BJ (cell line): ENCODE results near the gene ZNF835. TPM values are rescaled to one million over a fixed set of nuclear protein-coding genes. Genes with fewer than 3 reads are reported as not detected.

Experiments used
- CTCF ChIA-PET: fragments of 350-600 bp; formaldehyde crosslinking; extraction: SDS; loops from one replicate; lab custom pipeline; 2021; ENCODE audit warnings: antibody characterized with exemption, inconsistent platforms; lab: Yijun Ruan, JAX
- POLR2A ChIA-PET: fragments of 300-600 bp; sonication (Branson Sonifier 250); formaldehyde crosslinking; extraction: SDS; loops from one replicate; lab custom pipeline; 2021; ENCODE audit warnings: antibody characterized with exemption; lab: Charles Lee
- DNase-seq: peaks from one replicate; pipeline ENCODE4 v3.0.0-alpha.2; 2011; ENCODE audit warnings: low read depth
- H3K27me3 ChIP-seq: 2 replicates; pipeline ENCODE4 v1.6.0; 2011; ENCODE audit warnings: low read length; ENCODE audit not compliant: control insufficient read depth, insufficient read depth
- H3K36me3 ChIP-seq: 2 replicates; pipeline ENCODE4 v1.5.1; 2011; ENCODE audit warnings: low read length; ENCODE audit not compliant: control insufficient read depth, insufficient read depth
- H3K4me3 ChIP-seq: 2 replicates; pipeline ENCODE4 v1.5.1; 2011; ENCODE audit warnings: low read depth, mild to moderate bottlenecking, control low read depth, low read length
- polyA minus RNA-seq: library from RNA; depleted of rRNA, polyadenylated mRNA; stranded (reverse); fragments of >200 nt; gene quantifications from 2 replicates; pipeline ENCODE4 v1.2.3, GENCODE V29; 2011; rRNA and poly(A)+ RNA removed
- polyA plus RNA-seq: library from polyadenylated mRNA; depleted of rRNA; stranded (reverse); fragments of >200 nt; gene quantifications from 2 replicates; pipeline ENCODE4 v1.2.3, GENCODE V29; 2011; rRNA removed
- TF ChIP-seq, protein P1 (sequence below): IDR thresholded peaks from 2 replicates; pipeline ENCODE4 v1.5.1; 2011; ENCODE audit warnings: low read depth, mild to moderate bottlenecking, control low read depth, inconsistent platforms, low read length, moderate library complexity; ENCODE audit not compliant: insufficient read depth

Gene ZNF835
- polyA plus RNA-seq, result not detected in 2 replicates
- not detected in 2 replicates for polyA minus RNA-seq

DNA sequence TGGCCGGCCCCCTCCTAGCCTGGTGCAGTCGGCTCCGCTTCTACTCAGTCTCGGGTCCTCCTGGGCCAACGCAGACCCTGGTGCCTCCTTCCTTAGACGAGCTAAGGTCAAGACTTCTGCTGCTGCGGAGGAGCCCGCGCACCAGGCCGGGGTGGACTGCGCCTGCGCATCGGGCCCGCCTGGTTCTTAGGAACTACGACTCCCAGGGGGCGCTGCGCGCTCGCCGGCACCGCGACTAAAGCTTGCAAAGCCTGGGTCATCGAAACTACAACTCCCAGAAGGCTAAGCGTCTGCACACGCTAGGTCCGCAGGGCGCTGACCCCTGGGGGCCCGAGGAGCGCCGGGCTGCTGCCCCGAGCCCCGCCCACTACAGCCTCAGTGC is at the start of gene ZNF835:
TSS of gene ZNF835 (minus strand) at position 145 of the 382 bp plus-strand sequence. CDS start 6,559 bp downstream, outside the sequence.
- no peak for DNase-seq
- ChIA-PET CTCF (no interaction called here), POLR2A (no interaction called here)
- Histone ChIP-seq H3K27me3 (no peaks in the 10 kb centered on the region), H3K36me3 (no peaks in the 10 kb centered on the region), H3K4me3 (no peak within 1 kb of the TSS)
- TF ChIP-seq, protein P1, sequence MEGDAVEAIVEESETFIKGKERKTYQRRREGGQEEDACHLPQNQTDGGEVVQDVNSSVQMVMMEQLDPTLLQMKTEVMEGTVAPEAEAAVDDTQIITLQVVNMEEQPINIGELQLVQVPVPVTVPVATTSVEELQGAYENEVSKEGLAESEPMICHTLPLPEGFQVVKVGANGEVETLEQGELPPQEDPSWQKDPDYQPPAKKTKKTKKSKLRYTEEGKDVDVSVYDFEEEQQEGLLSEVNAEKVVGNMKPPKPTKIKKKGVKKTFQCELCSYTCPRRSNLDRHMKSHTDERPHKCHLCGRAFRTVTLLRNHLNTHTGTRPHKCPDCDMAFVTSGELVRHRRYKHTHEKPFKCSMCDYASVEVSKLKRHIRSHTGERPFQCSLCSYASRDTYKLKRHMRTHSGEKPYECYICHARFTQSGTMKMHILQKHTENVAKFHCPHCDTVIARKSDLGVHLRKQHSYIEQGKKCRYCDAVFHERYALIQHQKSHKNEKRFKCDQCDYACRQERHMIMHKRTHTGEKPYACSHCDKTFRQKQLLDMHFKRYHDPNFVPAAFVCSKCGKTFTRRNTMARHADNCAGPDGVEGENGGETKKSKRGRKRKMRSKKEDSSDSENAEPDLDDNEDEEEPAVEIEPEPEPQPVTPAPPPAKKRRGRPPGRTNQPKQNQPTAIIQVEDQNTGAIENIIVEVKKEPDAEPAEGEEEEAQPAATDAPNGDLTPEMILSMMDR, result no peak

DNA sequence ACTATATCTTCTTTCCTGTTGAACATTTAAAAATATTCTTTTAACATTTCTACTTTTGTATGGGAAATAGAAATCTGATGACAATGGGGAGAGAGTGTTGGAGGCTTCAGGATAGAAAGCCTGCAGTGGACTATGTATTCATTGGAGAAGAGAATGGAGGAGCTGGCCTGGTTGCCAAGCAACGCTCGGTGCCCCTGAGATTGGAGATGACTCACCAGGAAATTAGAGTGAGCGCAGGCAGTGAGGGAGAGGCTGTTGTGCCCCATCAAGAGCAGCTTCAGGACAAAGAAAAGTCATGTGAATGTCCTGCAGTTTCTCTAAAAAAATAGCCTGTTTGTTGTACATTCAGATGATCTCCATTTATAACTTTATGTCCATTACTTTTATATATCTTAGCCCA is 48.7 kb upstream of the ZNF835 start:
- Histone ChIP-seq H3K36me3 (no peaks in the 10 kb centered on the region), H3K4me3 (no peak overlapping the region), H3K27me3 (no peaks in the 10 kb centered on the region)
- DNase-seq, result no peak
- TF ChIP-seq, protein P1, result no peak
- POLR2A ChIA-PET, result no interaction called here
- CTCF ChIA-PET, result no interaction called here

DNA sequence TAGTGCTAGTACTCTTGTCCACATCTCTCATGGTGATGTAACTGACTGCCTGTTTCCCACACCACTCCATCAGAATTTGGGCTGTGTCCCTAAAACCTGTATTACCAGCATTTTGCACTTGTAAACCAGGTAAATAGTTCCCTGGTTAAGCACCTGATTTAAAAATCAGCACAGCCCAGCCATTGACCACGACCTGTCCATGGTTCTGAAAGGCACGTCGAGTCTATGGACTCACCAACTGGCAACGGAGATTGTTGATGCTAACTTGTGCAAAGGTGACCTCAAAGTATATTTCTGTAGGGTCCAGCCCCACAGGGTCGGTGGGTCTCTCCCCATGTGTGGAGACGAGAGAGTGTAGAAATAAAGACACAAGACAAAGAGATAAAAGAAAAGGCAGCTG is 46.7 kb upstream of the ZNF835 start:
- Histone ChIP-seq H3K4me3 (no peak overlapping the region), H3K36me3 (no peaks in the 10 kb centered on the region), H3K27me3 (no peaks in the 10 kb centered on the region)
- ChIA-PET CTCF (no interaction called here), POLR2A (no interaction called here)
- TF ChIP-seq, protein P1, result no peak
- DNase-seq, result no peak

DNA sequence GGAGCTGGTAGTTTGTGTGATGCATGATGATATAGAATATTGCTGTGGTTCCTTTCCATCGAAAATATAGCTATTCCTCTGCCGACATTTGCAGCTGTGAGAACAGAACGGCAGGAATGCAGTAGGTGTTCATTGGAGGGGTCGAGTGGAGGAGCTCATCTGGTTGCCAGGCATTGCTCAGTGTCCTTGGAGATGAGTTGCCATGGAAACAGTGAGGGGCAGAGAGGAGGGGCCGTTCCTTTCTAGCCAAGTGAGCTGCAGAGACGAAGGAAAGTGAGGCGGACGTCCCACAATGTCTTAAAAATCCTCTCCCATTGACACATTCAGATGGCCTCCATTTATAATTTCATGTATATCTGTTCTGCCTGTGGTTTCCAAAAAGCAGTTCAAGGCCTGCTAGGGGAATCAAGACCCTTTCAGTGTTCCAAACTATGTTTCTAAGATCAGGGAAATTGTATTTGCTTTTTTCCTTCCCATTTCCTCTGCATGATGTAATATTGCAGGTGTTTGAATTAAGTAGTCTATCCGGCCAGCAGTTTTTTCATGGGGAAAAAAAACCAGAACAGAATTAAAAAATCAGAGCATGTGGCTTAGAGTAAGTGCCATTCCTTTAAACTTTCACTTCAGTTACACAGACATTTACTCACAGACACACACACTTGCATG is 41.2 kb upstream of the ZNF835 start:
- H3K27me3 ChIP-seq, result no peaks in the 10 kb centered on the region
- ChIA-PET POLR2A (no interaction called here), CTCF (no interaction called here)

DNA sequence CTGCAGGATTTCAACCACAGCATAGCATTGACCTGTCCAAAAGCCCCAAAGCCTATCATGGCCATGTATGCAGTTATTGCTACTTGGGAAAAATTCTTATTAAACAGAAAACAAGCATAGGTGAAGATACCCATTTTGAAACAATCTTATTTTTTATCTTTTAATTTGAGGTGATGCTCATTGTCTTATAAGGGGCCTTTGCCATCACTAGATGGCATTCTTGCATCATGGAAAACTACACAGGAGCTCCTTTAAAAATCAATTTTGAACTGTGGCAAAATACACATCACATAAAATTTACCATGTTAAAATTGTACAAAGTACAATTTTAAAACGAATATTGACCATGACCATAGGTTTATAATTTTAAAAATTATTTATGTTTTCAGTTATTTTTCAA is 38.9 kb upstream of the ZNF835 start:
- Histone ChIP-seq H3K4me3 (no peak overlapping the region), H3K36me3 (no peaks in the 10 kb centered on the region), H3K27me3 (no peaks in the 10 kb centered on the region)
- TF ChIP-seq, protein P1, result no peak
- POLR2A ChIA-PET, result no interaction called here
- CTCF ChIA-PET, result no interaction called here
- DNase-seq, result no peak

More for the DNA sequence above, 41.2 kb upstream of the ZNF835 start:
- no peak for DNase-seq
- TF ChIP-seq, protein P1, result no peak
- no peak overlapping the region for H3K4me3 ChIP-seq
- H3K36me3 ChIP-seq, result no peaks in the 10 kb centered on the region
